ENCODE measurements around the gene EXOC4. TPM values are rescaled to one million over a fixed set of nuclear protein-coding genes. Genes with fewer than 3 reads are reported as not detected.

Gene EXOC4
- total RNA-seq, 1 experiment from 2014 or later: 66.2 TPM

DNA sequence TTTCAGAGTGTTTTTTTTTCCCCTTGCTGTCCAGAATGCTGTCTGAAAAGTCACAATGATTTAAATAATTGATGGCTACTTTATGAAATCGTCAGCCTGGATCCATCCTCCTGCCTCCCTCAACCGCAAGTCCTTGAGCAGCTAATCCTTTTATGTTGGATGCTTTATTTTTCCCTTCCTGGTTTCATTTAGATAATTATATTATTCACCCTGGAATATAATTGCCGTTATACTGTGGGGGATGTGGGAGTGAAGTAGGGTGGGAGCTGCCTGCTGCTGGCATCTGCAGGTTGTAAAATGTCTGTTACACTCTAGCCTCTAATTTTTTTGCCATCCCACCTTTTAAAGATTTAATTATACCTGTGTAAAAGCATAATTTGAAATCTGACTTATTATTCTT, 583.8 kb downstream of the EXOC4 start:
- ChIA-PET CTCF (no interaction called here), POLR2A (no interaction called here)
- Mint-ChIP-seq H3K4me1 (ENCODE audit: low read depth, unreplicated experiment) (peaks cover 7% of the 10 kb centered on the region), H3K4me3 (ENCODE audit: unreplicated experiment) (no peak overlapping the region), H3K9me3 (ENCODE audit: unreplicated experiment) (peaks cover 20% of the 10 kb centered on the region), H3K27ac (ENCODE audit: unreplicated experiment) (no peak overlapping the region), H3K36me3 (ENCODE audit: insufficient read depth, unreplicated experiment) (no peaks in the 10 kb centered on the region), H3K27me3 (ENCODE audit: insufficient read depth, unreplicated experiment) (no peaks in the 10 kb centered on the region)
- DNase-seq: no peak
- Histone ChIP-seq H3K4me1 (peaks cover 16% of the 10 kb centered on the region), H3K27me3 (replicated peaks; ENCODE audit: control insufficient read depth, insufficient read depth, low read length) (no peaks in the 10 kb centered on the region), H3K4me3 (ENCODE audit: low read depth, low read length) (no peak overlapping the region), H3K36me3 (ENCODE audit: control insufficient read depth, insufficient read depth, low read length) (no peaks in the 10 kb centered on the region), H3K9me3 (peaks cover 4% of the 10 kb centered on the region; the same call in 1 of the 2 replicates)
- TF ChIP-seq, protein P1, sequence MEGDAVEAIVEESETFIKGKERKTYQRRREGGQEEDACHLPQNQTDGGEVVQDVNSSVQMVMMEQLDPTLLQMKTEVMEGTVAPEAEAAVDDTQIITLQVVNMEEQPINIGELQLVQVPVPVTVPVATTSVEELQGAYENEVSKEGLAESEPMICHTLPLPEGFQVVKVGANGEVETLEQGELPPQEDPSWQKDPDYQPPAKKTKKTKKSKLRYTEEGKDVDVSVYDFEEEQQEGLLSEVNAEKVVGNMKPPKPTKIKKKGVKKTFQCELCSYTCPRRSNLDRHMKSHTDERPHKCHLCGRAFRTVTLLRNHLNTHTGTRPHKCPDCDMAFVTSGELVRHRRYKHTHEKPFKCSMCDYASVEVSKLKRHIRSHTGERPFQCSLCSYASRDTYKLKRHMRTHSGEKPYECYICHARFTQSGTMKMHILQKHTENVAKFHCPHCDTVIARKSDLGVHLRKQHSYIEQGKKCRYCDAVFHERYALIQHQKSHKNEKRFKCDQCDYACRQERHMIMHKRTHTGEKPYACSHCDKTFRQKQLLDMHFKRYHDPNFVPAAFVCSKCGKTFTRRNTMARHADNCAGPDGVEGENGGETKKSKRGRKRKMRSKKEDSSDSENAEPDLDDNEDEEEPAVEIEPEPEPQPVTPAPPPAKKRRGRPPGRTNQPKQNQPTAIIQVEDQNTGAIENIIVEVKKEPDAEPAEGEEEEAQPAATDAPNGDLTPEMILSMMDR (IDR thresholded peaks at IDR 0.05; ENCODE audit: insufficient read depth in 1 of 2, low read depth in 1 of 2, low read length in 1 of 2, severe bottlenecking in 1 of 2, unreplicated experiment in 1 of 2): no peak
- intact Hi-C loops (cut with micrococcal nuclease; ENCODE audit: unreplicated experiment): no loop called here
- no TSS peak for BruUV-seq (replicated peaks)

DNA sequence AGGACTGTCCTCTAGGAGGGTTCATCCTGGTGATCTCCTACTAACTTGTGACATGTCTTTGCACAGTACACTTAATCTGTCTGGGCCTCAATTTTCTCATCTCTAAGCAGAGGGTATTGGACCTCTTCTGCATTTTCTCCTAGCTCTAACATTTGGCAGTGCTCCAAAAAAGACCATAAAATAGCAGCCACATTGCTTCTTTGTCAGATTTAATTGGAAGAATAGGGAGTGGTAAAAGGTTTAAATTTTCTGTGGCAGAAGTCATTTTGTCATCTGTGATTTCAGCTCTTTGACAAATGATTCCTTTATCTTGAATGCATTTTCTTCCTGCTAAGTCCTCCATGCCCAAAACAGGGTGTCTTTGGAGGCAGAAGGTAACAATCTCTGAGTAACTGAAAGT, 584.3 kb downstream of the EXOC4 start:
- H3K4me1 ChIP-seq: peaks cover 16% of the 10 kb centered on the region
- no peak for DNase-seq
- no peak overlapping the region for H3K4me3 Mint-ChIP-seq (ENCODE audit: unreplicated experiment)
- H3K27ac Mint-ChIP-seq (ENCODE audit: unreplicated experiment): no peak overlapping the region
- H3K4me1 Mint-ChIP-seq (ENCODE audit: low read depth, unreplicated experiment): peaks cover 7% of the 10 kb centered on the region
- H3K9me3 ChIP-seq: peaks cover 4% of the 10 kb centered on the region; the same call in 1 of the 2 replicates
- no peaks in the 10 kb centered on the region for H3K27me3 Mint-ChIP-seq (ENCODE audit: insufficient read depth, unreplicated experiment)
- H3K27me3 ChIP-seq (replicated peaks; ENCODE audit: control insufficient read depth, insufficient read depth, low read length): no peaks in the 10 kb centered on the region
- intact Hi-C loops (cut with micrococcal nuclease; ENCODE audit: unreplicated experiment): no loop called here
- CTCF ChIA-PET: no interaction called here
- TF ChIP-seq, protein P1 (IDR thresholded peaks at IDR 0.05; ENCODE audit: insufficient read depth in 1 of 2, low read depth in 1 of 2, low read length in 1 of 2, severe bottlenecking in 1 of 2, unreplicated experiment in 1 of 2): no peak
- no peaks in the 10 kb centered on the region for H3K36me3 ChIP-seq (ENCODE audit: control insufficient read depth, insufficient read depth, low read length)
- no peak overlapping the region for H3K4me3 ChIP-seq (ENCODE audit: low read depth, low read length)
- POLR2A ChIA-PET: no interaction called here
- peaks cover 14% of the 10 kb centered on the region for H3K9me3 Mint-ChIP-seq (ENCODE audit: unreplicated experiment)
- BruUV-seq (replicated peaks): no TSS peak
- no peaks in the 10 kb centered on the region for H3K36me3 Mint-ChIP-seq (ENCODE audit: insufficient read depth, unreplicated experiment)

DNA sequence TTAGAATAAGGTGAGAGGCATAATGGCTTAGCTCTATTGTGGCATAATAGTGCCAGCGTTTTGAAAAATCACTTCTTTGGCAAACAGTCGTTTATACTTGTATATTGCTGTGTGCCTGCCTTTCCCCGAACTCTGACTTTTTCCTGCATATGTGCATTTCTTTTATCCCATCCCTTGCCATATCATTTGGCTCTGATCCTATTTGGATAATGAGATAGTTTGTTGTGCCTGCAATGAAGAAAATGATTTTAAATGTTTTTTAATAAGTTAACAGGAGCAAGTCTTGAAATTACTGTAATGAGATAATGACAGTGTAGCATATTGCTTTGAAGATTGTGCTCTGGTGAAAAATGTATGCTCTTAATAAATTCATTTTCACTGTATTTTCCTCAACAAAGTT, 586.2 kb downstream of the EXOC4 start:
- intact Hi-C loops (cut with micrococcal nuclease; ENCODE audit: unreplicated experiment): no loop called here
- Mint-ChIP-seq H3K27ac (ENCODE audit: unreplicated experiment) (no peak overlapping the region), H3K4me3 (ENCODE audit: unreplicated experiment) (no peak overlapping the region), H3K9me3 (ENCODE audit: unreplicated experiment) (peaks cover 5% of the 10 kb centered on the region), H3K36me3 (ENCODE audit: insufficient read depth, unreplicated experiment) (no peaks in the 10 kb centered on the region), H3K27me3 (ENCODE audit: insufficient read depth, unreplicated experiment) (no peaks in the 10 kb centered on the region), H3K4me1 (ENCODE audit: low read depth, unreplicated experiment) (peaks cover 3% of the 10 kb centered on the region)
- ChIA-PET POLR2A (no interaction called here), CTCF (no interaction called here)
- Histone ChIP-seq H3K9me3 (no peaks in the 10 kb centered on the region), H3K4me1 (peaks cover 16% of the 10 kb centered on the region), H3K27me3 (replicated peaks; ENCODE audit: control insufficient read depth, insufficient read depth, low read length) (no peaks in the 10 kb centered on the region), H3K36me3 (ENCODE audit: control insufficient read depth, insufficient read depth, low read length) (no peaks in the 10 kb centered on the region), H3K4me3 (ENCODE audit: low read depth, low read length) (no peak overlapping the region)
- DNase-seq: no peak
- TF ChIP-seq, protein P1 (IDR thresholded peaks at IDR 0.05; ENCODE audit: insufficient read depth in 1 of 2, low read depth in 1 of 2, low read length in 1 of 2, severe bottlenecking in 1 of 2, unreplicated experiment in 1 of 2): no peak
- BruUV-seq (replicated peaks): no TSS peak
